ENCODE data around the gene COPS8. TPM values are rescaled to one million over a fixed set of nuclear protein-coding genes. Genes with fewer than 3 reads are reported as not detected.
A peak's percentile ranks its signal among the peaks of the same experiment; 100 is the strongest.

COPS8 gene
- total RNA-seq, 1 donor from 2014 or later = 97.1 TPM

DNA sequence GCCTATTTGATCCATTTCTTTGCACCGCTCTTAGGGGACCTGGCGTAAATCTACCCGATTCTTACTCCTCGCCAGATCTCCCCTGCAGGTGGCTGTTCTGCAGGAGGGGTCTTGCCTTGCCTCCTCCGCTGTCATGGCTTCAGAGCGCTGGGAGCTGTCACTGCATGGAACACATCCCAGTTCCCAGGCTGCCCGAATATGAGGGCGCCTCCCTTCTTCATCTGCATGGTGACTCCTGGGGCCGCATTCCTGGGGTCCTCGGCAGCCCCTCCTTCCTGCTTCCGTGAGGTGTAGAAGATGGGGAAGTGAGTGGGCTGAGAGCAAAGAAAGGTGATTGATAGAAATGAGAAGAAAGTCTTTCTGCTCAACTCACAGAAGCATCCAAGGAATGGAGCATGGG lies 27.3 kb upstream of the COPS8 start:
- no peaks in the 10 kb centered on the region for H3K27me3 Mint-ChIP-seq (ENCODE audit: unreplicated experiment)
- TF ChIP-seq, protein P1, sequence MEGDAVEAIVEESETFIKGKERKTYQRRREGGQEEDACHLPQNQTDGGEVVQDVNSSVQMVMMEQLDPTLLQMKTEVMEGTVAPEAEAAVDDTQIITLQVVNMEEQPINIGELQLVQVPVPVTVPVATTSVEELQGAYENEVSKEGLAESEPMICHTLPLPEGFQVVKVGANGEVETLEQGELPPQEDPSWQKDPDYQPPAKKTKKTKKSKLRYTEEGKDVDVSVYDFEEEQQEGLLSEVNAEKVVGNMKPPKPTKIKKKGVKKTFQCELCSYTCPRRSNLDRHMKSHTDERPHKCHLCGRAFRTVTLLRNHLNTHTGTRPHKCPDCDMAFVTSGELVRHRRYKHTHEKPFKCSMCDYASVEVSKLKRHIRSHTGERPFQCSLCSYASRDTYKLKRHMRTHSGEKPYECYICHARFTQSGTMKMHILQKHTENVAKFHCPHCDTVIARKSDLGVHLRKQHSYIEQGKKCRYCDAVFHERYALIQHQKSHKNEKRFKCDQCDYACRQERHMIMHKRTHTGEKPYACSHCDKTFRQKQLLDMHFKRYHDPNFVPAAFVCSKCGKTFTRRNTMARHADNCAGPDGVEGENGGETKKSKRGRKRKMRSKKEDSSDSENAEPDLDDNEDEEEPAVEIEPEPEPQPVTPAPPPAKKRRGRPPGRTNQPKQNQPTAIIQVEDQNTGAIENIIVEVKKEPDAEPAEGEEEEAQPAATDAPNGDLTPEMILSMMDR (IDR thresholded peaks at IDR 0.05; ENCODE audit: unreplicated experiment) = no peak
- no peaks in the 10 kb centered on the region for H3K9me3 Mint-ChIP-seq (ENCODE audit: unreplicated experiment)
- DNase-seq (ENCODE audit: low spot score) = no peak
- H3K27ac Mint-ChIP-seq (ENCODE audit: unreplicated experiment) = no peak overlapping the region
- no peaks in the 10 kb centered on the region for H3K36me3 Mint-ChIP-seq (ENCODE audit: low read depth, unreplicated experiment)
- no peak overlapping the region for H3K4me3 Mint-ChIP-seq (ENCODE audit: unreplicated experiment)
- peaks cover 10% of the 10 kb centered on the region for H3K4me1 Mint-ChIP-seq (ENCODE audit: unreplicated experiment)

DNA sequence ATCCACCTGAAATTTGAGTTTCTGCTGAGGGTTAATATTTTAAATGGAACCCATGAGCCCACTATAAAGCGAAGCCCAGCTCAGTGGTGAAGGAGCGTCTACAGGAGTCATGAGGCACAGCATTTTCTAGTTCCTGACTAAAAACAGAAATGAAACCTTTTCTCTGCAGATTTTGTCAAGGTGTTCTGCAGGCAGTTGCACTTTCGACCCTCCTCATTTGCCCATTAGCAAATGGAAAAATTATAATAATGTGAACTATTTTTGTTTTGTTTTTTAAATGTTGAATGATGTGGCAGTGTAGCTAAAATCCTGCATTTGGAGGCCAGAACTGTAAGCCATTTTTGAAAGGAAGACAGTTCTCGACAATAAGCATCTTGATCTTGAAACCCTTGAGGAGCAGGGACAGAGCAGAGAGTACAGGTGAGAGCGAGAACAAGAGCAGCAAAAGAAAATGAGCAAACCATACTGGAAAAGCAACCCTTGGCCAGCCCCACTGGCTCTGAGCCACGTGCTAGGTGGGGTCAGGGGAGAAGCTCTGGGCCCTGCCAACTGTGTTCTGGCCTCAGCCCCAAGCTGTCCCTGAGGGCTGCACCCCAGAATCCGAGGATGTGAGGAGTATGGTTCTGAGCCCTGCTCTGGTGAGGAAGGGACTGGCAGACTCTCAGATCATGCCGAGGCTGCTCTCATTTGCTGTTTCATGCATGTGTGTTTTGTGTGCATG lies 26.4 kb upstream of the COPS8 start:
- no peak overlapping the region for H3K27ac Mint-ChIP-seq (ENCODE audit: unreplicated experiment)
- H3K9me3 Mint-ChIP-seq (ENCODE audit: unreplicated experiment) = no peaks in the 10 kb centered on the region
- H3K4me3 Mint-ChIP-seq (ENCODE audit: unreplicated experiment) = no peak overlapping the region
- peaks cover 3% of the 10 kb centered on the region for H3K4me1 Mint-ChIP-seq (ENCODE audit: unreplicated experiment)
- no peak for DNase-seq (ENCODE audit: low spot score)
- no peaks in the 10 kb centered on the region for H3K36me3 Mint-ChIP-seq (ENCODE audit: low read depth, unreplicated experiment)
- H3K27me3 Mint-ChIP-seq (ENCODE audit: unreplicated experiment) = no peaks in the 10 kb centered on the region
- TF ChIP-seq, protein P1 (IDR thresholded peaks at IDR 0.05; ENCODE audit: unreplicated experiment) = no peak

DNA sequence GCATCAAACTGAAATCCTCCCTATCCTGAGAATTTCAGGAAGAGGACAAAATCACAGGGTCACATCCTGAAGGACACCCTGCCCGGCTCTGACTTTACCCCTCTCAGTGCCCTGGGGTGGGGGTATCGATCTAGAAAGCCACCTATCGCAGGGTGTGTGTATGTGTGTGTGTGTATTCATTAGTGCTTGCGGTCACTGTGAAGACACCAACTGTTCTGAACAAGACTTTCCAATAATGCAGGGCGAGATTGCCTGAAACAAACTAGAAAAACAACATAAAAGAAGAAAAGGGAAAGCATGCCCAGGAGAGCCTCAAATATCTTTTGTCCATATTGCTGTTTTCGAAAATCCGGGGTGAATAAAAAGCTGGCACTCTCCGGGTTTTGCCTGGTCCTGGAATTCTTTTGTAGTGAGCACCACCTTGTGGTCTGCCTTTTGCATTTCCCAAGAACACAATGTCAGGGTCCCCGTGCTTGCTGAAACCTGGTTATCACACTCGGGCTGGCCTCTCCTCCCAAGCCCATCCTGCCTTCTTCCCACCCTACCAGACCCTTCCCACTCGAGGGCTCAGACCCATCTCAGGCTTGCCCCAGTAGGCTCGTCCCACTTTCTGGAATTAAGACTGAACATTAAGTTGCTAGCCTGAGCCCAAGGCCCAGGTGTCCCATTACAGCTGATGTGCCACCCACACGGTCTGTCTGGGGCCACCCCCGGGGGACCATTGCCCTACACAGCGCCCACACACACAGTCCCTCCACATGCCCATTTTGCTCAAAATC lies 25.0 kb upstream of the COPS8 start:
- no peaks in the 10 kb centered on the region for H3K4me1 Mint-ChIP-seq (ENCODE audit: unreplicated experiment)
- peak; percentile 65 for DNase-seq (ENCODE audit: low spot score)
- no peak overlapping the region for H3K4me3 Mint-ChIP-seq (ENCODE audit: unreplicated experiment)
- no peaks in the 10 kb centered on the region for H3K36me3 Mint-ChIP-seq (ENCODE audit: low read depth, unreplicated experiment)
- H3K27ac Mint-ChIP-seq (ENCODE audit: unreplicated experiment) = no peak overlapping the region
- no peaks in the 10 kb centered on the region for H3K9me3 Mint-ChIP-seq (ENCODE audit: unreplicated experiment)
- TF ChIP-seq, protein P1 (IDR thresholded peaks at IDR 0.05; ENCODE audit: unreplicated experiment) = peak; percentile 53
- peaks cover 2% of the 10 kb centered on the region for H3K27me3 Mint-ChIP-seq (ENCODE audit: unreplicated experiment)

DNA sequence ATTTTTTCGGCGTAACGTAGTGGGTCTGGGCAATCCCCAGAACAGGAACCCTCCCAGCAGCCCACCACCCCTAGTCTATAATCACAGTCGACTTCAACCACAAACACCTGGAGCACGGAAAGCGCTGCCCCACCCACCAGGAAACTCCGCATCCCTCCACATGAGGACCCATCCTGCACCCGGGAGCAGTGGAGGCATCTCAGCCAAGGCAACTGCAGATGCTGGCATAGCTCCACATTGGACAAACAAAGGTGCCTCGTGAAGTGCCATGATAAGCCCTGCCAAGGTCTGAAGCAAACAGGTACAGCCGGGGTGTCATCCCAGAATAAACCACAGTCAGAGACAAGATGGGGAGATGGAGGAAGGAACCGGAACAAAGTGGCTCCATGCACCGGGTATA lies 24.3 kb upstream of the COPS8 start:
- Mint-ChIP-seq H3K36me3 (ENCODE audit: low read depth, unreplicated experiment) (no peaks in the 10 kb centered on the region), H3K4me1 (ENCODE audit: unreplicated experiment) (no peaks in the 10 kb centered on the region), H3K27ac (ENCODE audit: unreplicated experiment) (no peak overlapping the region), H3K4me3 (ENCODE audit: unreplicated experiment) (no peak overlapping the region), H3K27me3 (ENCODE audit: unreplicated experiment) (peaks cover 4% of the 10 kb centered on the region), H3K9me3 (ENCODE audit: unreplicated experiment) (no peaks in the 10 kb centered on the region)
- no peak for DNase-seq (ENCODE audit: low spot score)
- TF ChIP-seq, protein P1 (IDR thresholded peaks at IDR 0.05; ENCODE audit: unreplicated experiment) = no peak

DNA sequence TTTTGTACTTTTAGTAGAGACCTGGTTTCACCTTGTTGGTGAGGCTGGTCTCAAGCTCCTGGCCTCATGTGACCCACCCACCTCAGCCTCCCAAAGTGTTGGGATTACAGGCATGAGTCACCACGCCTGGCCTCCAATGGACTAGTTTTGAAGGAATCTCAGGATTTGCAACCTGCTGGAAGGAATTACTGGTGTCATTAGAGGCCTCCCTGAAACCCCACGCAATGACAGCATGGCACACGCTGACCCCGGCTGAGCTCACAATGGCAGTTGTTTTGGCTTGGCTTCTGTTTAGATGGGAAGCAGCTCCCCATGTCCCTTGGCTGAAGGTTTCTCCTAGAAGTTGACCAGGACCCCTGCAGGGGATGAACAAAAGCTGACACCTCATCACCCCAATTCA lies 23.1 kb upstream of the COPS8 start:
- H3K36me3 Mint-ChIP-seq (ENCODE audit: low read depth, unreplicated experiment) = no peaks in the 10 kb centered on the region
- TF ChIP-seq, protein P1 (IDR thresholded peaks at IDR 0.05; ENCODE audit: unreplicated experiment) = no peak
- H3K4me3 Mint-ChIP-seq (ENCODE audit: unreplicated experiment) = no peak overlapping the region
- no peak overlapping the region for H3K27ac Mint-ChIP-seq (ENCODE audit: unreplicated experiment)
- peaks cover 4% of the 10 kb centered on the region for H3K4me1 Mint-ChIP-seq (ENCODE audit: unreplicated experiment)
- peaks cover 4% of the 10 kb centered on the region for H3K27me3 Mint-ChIP-seq (ENCODE audit: unreplicated experiment)
- H3K9me3 Mint-ChIP-seq (ENCODE audit: unreplicated experiment) = peaks cover 4% of the 10 kb centered on the region
- no peak for DNase-seq (ENCODE audit: low spot score)

Data from endothelial cell (in vitro differentiated cells).